Measurements from ENCODE around the gene KIR2DL4. TPM values are rescaled to one million over a fixed set of nuclear protein-coding genes. Genes with fewer than 3 reads are reported as not detected.
A peak's percentile ranks its signal among the peaks of the same experiment; 100 is the strongest.
"Not testable (repeated sequence)": the region's sequence is repeated elsewhere in the genome, so short reads cannot be mapped to it uniquely, and the experiment has no call there.

KIR2DL4 gene
- total RNA-seq, 1 experiment from 2014 or later: not detected

DNA sequence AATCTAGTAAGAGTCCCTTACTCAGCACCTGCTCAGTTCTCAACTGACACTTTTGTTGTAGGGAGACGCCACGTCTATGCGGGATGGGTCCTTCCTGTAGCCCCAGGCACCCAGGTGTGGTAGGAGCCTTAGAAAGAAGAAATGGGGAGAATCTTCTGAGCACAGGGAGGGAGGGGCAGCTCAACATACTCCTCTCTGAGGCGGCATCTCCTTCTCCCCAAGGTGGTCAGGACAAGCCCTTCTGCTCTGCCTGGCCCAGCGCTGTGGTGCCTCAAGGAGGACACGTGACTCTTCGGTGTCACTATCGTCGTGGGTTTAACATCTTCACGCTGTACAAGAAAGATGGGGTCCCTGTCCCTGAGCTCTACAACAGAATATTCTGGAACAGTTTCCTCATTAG lies 1.2 kb downstream of the KIR2DL4 start:
- DNase-seq (ENCODE audit: low spot score): no peak

DNA sequence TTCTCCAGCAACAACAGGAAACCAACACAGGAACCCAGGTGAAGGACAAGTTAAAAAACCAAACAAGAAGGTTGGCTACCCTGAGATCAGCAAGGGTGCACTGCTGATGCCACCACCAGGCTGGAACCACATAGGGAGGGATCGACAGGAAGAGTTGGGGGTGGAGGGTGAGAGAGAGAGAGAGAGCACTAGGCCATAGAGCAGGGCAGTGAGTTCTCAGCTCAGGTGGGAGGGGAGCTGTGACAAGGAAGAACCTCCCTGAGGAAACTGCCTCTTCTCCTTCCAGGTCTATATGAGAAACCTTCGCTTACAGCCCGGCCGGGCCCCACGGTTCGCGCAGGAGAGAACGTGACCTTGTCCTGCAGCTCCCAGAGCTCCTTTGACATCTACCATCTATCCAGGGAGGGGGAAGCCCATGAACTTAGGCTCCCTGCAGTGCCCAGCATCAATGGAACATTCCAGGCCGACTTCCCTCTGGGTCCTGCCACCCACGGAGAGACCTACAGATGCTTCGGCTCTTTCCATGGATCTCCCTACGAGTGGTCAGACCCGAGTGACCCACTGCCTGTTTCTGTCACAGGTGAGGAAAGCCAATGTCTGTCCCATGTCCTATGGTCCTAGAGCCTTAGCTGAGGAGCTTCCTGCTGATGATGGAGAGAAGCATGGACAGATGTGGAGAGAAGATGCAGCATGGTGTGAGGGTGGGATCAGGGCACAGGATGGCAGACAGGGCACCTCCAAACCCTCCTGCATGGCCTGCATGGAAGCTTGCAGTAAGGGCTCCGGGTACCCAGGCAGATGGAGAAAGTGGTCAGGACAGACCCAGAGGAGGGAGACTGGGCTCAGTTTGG lies 2.5 kb downstream of the KIR2DL4 start:
- DNase-seq (ENCODE audit: low spot score): no peak

DNA sequence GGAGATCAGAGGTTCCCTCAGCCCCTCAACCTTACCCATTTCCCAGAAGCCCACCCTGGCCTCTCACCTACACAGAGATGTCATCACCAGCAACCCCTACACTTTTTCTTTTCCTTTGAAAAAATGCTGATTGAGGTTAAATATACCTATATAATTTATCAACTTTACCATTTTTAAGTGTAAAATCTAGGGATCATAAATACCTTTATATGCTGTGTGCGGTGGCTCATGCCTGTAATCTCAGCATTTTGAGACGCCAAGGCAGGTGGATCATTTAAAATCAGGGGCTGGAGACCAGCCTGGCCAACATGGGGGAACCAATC lies 3.1 kb downstream of the KIR2DL4 start:
- DNase-seq (ENCODE audit: low spot score): no peak

DNA sequence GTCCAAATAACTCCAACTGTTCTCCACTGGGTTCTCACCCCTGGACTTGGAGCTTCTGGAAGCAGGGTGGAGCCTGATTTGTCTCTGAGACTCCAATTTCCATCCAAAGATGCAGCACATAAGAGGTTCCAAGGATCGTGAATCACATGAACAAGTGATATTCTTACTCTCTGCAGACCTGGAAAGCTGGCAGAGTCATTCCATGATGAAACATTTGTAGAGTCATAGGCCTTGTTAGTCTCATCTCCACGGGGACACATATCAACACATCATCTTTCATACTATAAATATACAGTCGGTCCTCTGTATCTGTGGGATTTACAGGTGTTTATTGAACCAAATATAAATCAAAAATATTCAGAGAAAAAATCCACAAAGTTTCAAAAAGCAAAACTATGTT lies 11.2 kb downstream of the KIR2DL4 start:
- not testable (repeated sequence) for DNase-seq (ENCODE audit: low spot score)

DNA sequence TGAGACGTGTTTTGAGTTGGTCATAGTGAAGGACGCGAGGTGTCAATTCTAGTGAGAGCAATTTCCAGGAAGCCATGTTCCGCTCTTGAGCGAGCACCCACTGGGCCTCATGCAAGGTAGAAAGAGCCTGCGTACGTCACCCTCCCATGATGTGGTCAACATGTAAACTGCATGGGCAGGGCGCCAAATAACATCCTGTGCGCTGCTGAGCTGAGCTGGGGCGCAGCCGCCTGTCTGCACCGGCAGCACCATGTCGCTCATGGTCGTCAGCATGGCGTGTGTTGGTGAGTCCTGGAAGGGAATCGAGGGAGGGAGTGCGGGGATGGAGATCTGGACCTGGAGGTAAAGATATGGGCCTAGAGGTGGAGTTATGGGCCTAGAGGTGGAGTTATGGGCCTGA lies 12.8 kb downstream of the KIR2DL4 start, which contains the start of gene KIR3DL1:
Gene KIR3DL1, plus strand, starts transcription at position 218 of the 400 bp plus-strand sequence.
- not testable (repeated sequence) for DNase-seq (ENCODE audit: low spot score)

DNA sequence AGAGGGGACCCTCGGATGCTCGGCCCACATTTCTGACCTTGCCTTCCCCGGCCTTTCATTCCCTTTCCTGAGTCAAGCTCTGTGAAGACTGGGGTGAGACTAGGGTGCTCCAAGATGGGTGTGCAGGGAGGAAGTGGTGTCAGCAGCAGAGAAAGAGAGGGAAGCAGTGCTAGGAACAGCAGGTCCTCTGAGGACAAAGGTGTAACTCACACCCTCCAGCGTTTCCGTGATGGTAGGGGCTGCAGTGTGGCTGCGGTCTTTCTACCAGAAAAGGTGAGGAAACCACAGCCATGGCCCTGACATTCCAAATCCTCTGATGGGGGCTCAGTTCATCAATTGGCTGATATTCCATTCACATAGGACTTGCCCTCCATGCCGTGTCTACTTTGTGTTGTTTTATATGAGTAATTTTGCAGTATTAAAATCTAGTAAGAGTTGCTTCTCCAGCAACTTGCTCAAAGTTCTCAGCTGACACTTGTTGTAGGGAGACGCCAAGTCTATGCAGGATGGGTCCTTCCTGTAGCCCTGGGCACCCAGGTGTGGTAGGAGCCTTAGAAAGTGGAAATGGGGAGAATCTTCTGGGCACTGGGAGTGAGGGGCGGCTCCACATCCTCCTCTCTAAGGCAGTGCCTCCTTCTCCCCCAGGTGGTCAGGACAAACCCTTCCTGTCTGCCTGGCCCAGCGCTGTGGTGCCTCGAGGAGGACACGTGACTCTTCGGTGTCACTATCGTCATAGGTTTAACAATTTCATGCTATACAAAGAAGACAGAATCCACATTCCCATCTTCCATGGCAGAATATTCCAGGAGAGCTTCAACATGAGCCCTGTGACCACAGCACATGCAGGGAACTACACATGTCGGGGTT lies 14.5 kb downstream of the KIR2DL4 start:
- no peak for DNase-seq (ENCODE audit: low spot score)

DNA sequence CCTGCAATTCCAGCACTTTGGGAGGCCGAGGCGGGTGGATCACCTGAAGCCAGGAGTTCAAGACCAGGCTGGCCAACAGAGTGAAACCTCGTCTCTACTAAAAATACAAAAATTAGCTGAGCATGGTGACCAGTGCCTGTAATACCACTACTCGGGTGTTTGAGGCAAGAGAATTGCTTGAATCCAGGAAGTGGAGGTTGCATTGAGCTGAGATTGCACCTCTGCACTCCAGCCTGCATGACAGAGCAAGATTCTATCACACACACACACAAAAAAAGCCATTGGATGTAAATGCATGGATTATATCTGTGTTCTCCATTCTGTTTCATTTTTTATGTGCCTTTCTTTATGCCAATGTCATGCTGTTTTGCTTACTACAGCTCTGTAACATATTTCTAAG lies 21.0 kb downstream of the KIR2DL4 start:
- not testable (repeated sequence) for DNase-seq (ENCODE audit: low spot score)

DNA sequence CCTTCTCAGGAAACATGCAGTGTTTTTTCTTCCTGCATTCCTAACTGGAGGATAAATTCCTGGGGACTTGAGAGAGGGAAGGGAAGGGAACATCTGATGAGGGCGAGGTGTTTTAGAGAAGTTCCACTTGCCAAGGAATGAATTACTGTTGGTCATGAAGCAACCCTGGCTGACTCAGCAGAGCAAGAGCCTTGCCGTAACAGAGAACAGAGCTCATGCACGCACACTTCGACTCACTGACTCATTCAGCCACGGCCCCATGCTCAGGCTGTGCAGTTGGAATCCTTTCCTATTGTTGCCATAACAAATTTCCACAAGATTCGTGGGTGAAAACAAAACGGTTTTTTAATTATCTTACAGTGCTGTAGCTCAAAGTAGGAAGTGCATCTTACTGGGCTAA lies 21.9 kb downstream of the KIR2DL4 start:
- DNase-seq (ENCODE audit: low spot score): not testable (repeated sequence)

DNA sequence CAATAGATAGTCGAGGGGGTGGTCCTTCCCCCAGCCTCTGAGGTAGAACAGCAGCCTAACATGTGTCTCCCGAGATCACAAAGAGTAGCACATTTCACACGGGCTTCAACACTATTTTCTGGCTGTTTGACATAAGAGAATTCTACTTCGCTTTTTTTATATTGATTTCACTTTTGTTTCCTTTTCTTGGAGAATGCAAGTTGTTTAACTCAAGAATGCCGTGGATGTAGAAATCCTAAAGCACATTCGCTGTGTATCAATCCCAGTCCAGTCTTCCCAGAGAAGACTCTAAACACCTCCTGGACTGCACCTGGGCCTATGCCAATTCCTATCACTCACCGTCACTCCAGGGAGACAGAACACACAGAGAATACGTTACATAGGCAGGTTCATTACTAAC lies 24.7 kb downstream of the KIR2DL4 start:
- not testable (repeated sequence) for DNase-seq (ENCODE audit: low spot score)

DNA sequence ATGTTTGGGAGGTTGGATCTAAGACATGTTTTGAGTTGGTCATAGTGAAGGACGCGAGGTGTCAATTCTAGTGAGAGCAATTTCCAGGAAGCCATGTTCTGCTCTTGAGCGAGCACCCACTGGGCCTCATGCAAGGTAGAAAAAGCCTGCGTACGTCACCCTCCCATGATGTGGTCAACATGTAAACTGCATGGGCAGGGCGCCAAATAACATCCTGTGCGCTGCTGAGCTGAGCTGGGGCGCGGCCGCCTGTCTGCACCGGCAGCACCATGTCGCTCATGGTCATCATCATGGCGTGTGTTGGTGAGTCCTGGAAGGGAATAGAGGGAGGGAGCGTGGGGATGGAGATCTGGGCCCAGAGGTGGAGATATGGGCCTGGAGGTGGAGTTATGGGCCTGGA lies 29.1 kb downstream of the KIR2DL4 start, which contains the start of gene KIR2DS4:
Gene KIR2DS4, plus strand, starts transcription at position 181 of the 400 bp plus-strand sequence.
- DNase-seq (ENCODE audit: low spot score): not testable (repeated sequence)

DNA sequence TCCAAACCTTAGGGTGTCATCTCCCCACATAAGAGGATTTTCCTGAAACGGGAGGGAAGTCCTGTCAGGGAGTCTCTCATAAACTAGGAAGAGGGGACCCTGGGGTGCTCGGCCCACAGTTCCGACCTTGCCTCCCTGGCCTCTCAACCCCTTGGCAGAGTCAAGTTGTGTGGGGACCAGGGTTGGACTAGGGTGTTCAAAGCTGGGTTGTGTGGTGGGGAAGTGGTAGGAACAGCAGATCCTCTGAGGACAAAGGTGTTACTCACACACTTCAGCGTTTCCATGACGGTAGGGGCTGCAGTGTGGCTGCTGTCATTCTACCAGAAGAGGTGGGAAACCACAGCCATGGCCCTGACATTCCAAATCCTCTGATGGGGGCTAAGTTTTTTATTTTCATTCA lies 31.7 kb downstream of the KIR2DL4 start:
- DNase-seq (ENCODE audit: low spot score): not testable (repeated sequence)

DNA sequence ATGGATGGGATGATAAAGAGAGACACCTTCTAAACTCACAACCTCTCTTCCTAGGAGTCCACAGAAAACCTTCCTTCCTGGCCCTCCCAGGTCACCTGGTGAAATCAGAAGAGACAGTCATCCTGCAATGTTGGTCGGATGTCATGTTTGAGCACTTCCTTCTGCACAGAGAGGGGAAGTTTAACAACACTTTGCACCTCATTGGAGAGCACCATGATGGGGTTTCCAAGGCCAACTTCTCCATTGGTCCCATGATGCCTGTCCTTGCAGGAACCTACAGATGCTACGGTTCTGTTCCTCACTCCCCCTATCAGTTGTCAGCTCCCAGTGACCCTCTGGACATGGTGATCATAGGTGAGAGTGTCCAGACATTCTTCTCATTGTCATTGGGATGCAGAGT lies 34.1 kb downstream of the KIR2DL4 start:
- DNase-seq (ENCODE audit: low spot score): not testable (repeated sequence)

DNA sequence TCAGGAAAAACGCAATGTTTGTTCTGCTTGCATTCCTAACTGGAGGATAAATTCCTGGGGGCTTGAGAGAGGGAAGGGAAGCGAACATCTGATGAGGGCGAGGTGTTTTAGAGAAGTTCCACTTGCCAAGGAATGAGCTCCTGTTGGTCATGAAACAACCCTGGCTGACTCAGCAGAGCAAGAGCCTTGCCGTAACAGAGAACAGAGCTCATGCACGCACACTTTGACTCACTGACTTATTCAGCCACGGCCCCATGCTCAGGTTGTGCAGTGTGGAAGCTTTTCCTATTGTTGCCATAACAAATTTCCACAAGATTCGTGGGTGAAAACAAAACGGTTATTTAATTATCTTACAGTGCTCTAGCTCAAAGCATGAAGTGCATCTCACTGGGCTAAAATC lies 39.8 kb downstream of the KIR2DL4 start:
- not testable (repeated sequence) for DNase-seq (ENCODE audit: low spot score)

DNA sequence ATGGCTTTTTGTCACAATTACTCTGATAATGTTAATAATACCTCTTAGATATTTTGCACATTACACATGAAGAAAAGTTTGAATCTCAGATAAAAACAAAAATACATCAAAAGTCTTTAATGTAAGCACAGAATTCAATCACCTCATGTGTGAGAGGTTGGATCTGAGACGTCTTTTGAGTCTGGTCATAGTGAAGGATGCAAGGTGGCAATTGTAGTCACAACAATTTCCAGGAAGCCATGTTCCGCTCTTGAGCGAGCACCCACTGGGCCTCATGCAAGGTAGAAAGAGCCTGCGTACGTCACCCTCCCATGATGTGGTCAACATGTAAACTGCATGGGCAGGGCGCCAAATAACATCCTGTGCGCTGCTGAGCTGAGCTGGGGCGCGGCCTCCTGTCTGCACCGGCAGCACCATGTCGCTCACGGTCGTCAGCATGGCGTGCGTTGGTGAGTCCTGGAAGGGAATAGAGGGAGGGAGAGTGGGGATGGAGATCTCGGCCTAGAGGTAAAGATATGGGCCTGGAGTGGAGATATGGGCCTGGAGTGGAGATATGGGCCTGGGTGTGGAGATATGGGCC lies 46.7 kb downstream of the KIR2DL4 start, which contains the start of gene KIR3DL2:
Gene KIR3DL2, plus strand, starts transcription at position 383 of the 580 bp plus-strand sequence. Its CDS starts 33 bp downstream, at position 416.
- DNase-seq (ENCODE audit: low spot score): not testable (repeated sequence)

DNA sequence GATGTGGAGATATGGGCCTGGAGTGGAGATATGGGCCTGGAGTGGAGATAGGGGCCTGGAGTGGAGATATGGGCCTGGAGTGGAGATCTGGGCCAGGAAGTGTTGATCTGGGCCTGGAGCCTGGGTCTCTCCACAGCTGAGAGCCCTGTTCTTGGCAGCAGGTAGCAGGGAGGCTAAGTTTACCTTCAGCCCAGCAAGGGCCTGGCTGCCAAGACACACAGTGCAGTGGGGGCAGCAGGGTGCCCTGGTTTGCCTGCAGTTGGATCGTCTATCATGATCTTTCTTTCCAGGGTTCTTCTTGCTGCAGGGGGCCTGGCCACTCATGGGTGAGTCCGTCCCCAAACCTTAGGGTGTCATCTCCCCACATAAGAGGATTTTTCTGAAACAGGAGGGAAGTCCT lies 47.5 kb downstream of the KIR2DL4 start:
- DNase-seq (ENCODE audit: low spot score): no peak

DNA sequence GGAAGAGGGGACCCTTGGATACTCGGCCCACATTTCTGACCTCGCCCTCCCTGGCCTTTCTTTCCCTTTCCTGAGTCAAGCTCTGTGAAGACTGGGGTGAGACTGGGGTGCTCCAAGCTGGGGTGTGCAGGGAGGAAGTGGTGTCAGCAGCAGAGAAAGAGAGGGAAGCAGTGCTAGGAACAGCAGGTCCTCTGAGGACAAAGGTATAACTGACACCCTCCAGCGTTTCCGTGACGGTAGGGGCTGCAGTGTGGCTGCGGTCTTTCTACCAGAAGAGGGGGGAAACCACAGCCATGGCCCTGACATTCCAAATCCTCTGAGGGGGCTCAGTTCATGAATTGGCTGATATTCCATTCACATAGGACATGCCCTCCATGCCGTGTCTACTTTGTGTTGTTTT lies 47.9 kb downstream of the KIR2DL4 start:
- no peak for DNase-seq (ENCODE audit: low spot score)

DNA sequence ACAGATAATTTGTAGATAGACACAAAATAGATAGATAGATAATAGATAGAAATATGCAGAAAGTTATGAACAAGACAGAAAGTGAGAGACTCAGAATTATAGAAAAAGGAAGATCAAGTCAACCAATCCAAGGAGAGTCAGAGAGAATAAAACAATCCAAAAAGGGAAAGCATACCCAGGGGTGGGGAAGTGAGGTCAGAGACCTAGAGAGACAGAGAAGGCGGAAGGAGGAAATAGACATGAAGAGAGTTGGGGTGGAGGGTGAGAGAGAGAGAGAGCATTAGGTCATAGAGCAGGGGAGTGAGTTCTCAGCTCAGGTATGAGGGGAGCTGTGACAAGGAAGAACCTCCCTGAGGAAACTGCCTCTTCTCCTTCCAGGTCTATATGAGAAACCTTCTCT lies 51.8 kb downstream of the KIR2DL4 start:
- DNase-seq (ENCODE audit: low spot score): not testable (repeated sequence)

DNA sequence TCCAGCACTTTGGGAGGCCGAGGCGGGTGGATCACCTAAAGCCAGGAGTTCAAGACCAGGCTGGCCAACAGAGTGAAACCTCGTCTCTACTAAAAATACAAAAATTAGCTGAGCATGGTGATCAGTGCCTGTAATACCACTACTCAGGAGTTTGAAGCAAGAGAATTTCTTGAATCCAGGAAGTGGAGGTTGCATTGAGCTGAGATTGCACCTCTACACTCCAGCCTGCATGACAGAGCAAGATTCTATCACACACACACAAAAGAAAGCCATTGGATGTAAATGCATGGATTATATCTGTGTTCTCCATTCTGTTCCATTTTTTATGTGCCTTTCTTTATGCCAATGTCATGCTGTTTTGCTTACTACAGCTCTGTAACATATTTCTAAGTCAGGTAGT lies 55.1 kb downstream of the KIR2DL4 start:
- DNase-seq (ENCODE audit: low spot score): not testable (repeated sequence)

DNA sequence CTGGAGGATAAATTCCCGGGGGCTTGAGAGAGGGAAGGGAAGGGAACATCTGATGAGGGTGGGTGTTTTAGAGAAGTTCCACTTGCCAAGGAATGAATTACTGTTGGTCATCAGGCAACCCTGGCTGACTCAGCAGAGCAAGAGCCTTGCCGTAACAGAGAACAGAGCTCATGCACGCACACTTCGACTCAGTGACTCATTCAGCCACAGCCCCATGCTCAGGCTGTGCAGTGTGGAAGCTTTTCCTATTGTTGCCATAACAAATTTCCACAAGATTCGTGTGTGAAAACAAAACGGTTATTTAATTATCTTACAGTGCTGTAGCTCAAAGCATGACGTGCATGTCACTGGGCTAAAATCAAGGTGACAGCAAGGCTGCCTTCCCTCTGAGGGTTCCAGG lies 56.0 kb downstream of the KIR2DL4 start:
- peak; percentile 42 for DNase-seq (ENCODE audit: low spot score)

DNA sequence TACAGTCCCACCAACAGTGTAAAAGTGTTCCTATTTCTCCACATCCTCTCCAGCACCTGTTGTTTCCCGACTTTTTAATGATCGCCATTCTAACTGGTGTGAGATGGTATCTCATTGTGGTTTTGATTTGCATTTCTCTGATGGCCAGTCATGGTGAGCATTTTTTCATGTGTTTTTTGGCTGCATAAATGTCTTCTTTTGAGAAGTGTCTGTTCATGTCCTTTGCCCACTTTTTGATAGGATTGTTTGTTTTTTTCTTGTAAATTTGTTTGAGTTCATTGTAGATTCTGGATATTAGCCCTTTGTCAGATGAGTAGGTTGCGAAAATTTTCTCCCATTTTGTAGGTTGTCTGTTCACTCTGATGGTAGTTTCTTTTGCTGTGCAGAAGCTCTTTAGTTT lies 60.0 kb downstream of the KIR2DL4 start:
- DNase-seq (ENCODE audit: low spot score): not testable (repeated sequence)

Data from A172 (cell line).